Mesodermal cell (in vitro differentiated cells): ENCODE measurements around the gene JAK1.

Experiments used
- H3K27ac ChIP-seq: 2 replicates; pipeline ENCODE4 v1.7.0; 2013; ENCODE audit warnings: mild to moderate bottlenecking, low read depth, low read length, moderate library complexity; ENCODE audit not compliant: severe bottlenecking
- H3K36me3 ChIP-seq: 2 replicates; pipeline ENCODE4 v1.7.1; 2013; ENCODE audit warnings: mild to moderate bottlenecking, low read length, moderate library complexity; ENCODE audit not compliant: control insufficient read depth, insufficient read depth
- H3K4me1 ChIP-seq: one replicate; pipeline ENCODE4 v1.7.1; 2013; ENCODE audit warnings: mild to moderate bottlenecking, low read length; ENCODE audit not compliant: insufficient read depth, control insufficient read depth, poor library complexity, severe bottlenecking
- H3K4me3 ChIP-seq: 2 replicates; pipeline ENCODE4 v1.7.0; 2013; ENCODE audit warnings: low read length, control low read depth, mild to moderate bottlenecking; ENCODE audit not compliant: insufficient read depth, poor library complexity, severe bottlenecking; ENCODE audit errors: extremely low read depth
- H3K9me3 ChIP-seq: 2 replicates; pipeline ENCODE4 v1.7.1; 2013; ENCODE audit warnings: mild to moderate bottlenecking, low read length, moderate library complexity; ENCODE audit not compliant: control insufficient read depth
- WGBS, 2 experiments: methylation state at CpG; one replicate each; pipeline ENCODE4 v1.1.5; 2013; ENCODE audit warnings: missing lambda C conversion rate in 2 of 2; ENCODE audit not compliant: insufficient coverage in 2 of 2; 5-methylcytosine and 5-hydroxymethylcytosine counted together

The JAK1 gene

GRCh38 chr1:64890699-64891447, 75.5 kb downstream of the JAK1 start:
- H3K27ac ChIP-seq: no peak overlapping the region
- WGBS, 2 experiments: 78 to 80% methylated on average over 7 of the region's 10 CpGs

GRCh38 chr1:64887689-64888217, 78.6 kb downstream of the JAK1 start:
- Histone ChIP-seq H3K4me1 (peaks cover 13% of the 10 kb centered on the region), H3K27ac (no peak overlapping the region), H3K9me3 (no peaks in the 10 kb centered on the region), H3K4me3 (no peak overlapping the region), H3K36me3 (peaks cover 14% of the 10 kb centered on the region)
- 77 to 85% methylated on average over 2 of the region's 4 CpGs for WGBS, 2 experiments

More at GRCh38 chr1:64890699-64891447, 75.5 kb downstream of the JAK1 start:
- no peak overlapping the region for H3K4me3 ChIP-seq
- H3K36me3 ChIP-seq: no peaks in the 10 kb centered on the region
- H3K9me3 ChIP-seq: no peaks in the 10 kb centered on the region
- peaks cover 10% of the 10 kb centered on the region for H3K4me1 ChIP-seq

- Histone ChIP-seq H3K4me1 (peaks cover 13% of the 10 kb centered on the region), H3K36me3 (peaks cover 18% of the 10 kb centered on the region), H3K9me3 (no peaks in the 10 kb centered on the region), H3K4me3 (no peak overlapping the region), H3K27ac (no peak overlapping the region)
- WGBS, 2 experiments: 62% methylated on average over 2 of the region's 4 CpGs; no CpG with 5 or more reads in 1 of the 2 experiments
Measured at GRCh38 chr1:64886877-64887276, 79.5 kb downstream of the JAK1 start.

- H3K4me3 ChIP-seq: no peak overlapping the region
- peaks cover 13% of the 10 kb centered on the region for H3K4me1 ChIP-seq
- peaks cover 25% of the 10 kb centered on the region for H3K36me3 ChIP-seq
- WGBS, 2 experiments: 96 to 100% methylated on average over 4 to 5 of the region's 6 CpGs
- no peaks in the 10 kb centered on the region for H3K9me3 ChIP-seq
- no peak overlapping the region for H3K27ac ChIP-seq
Measured at GRCh38 chr1:64885648-64886047, 80.7 kb downstream of the JAK1 start.

DNA sequence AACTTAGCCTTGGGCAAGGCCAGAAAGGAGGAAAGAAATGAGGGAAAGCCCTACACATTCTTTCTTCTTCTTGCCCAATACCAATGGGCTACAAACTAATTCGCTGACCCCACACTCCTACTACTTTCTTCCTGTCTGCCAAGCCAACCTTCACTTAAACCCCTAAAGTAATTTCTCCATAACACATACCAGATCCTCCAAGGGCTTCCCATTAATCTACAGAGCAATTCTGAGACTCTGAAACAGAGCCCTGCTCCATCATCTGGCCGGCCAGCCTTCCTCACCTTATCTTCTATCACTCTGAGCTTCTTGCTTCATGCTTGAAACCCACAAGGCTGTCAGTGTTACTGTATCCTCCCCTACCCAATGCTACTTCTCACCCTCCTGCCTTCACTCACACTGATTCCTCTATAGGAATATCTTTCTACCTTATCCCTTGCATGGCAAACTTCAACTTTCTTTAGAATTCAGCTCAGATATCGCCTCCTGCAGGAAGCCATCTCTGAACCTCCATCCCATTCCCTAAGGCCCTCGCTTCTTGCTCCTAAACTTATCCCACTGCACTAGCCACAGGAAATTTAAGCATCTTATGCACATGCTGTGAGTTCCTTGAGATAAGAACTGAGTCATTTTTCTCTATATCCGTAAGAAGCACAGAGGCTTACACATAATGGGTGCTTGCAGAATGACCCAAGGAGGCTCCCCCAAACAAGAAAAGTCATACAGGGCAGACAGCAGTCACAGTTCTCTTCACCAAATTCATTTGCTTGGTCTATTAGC, 81.9 kb downstream of the JAK1 start:
- peaks cover 25% of the 10 kb centered on the region for H3K36me3 ChIP-seq
- WGBS, 2 experiments: 91 to 94% methylated on average over 4 to 5 of the region's 5 CpGs
- H3K4me1 ChIP-seq: peaks cover 13% of the 10 kb centered on the region
- no peak overlapping the region for H3K27ac ChIP-seq
- H3K4me3 ChIP-seq: no peak overlapping the region
- no peaks in the 10 kb centered on the region for H3K9me3 ChIP-seq

GRCh38 chr1:64882574-64883255, 83.6 kb downstream of the JAK1 start:
- 92 to 93% methylated on average over 8 to 9 of the region's 11 CpGs for WGBS, 2 experiments
- H3K4me3 ChIP-seq: no peak overlapping the region
- no peak overlapping the region for H3K27ac ChIP-seq
- no peaks in the 10 kb centered on the region for H3K9me3 ChIP-seq
- H3K4me1 ChIP-seq: peaks cover 13% of the 10 kb centered on the region
- peaks cover 35% of the 10 kb centered on the region for H3K36me3 ChIP-seq

- Histone ChIP-seq H3K4me3 (no peak overlapping the region), H3K27ac (no peak overlapping the region), H3K9me3 (no peaks in the 10 kb centered on the region), H3K36me3 (peaks cover 49% of the 10 kb centered on the region), H3K4me1 (peaks cover 9% of the 10 kb centered on the region)
- 100% methylated on average over 1 of the region's 1 CpG for WGBS, 2 experiments
Measured at GRCh38 chr1:64881281-64881680, 85.1 kb downstream of the JAK1 start.

DNA sequence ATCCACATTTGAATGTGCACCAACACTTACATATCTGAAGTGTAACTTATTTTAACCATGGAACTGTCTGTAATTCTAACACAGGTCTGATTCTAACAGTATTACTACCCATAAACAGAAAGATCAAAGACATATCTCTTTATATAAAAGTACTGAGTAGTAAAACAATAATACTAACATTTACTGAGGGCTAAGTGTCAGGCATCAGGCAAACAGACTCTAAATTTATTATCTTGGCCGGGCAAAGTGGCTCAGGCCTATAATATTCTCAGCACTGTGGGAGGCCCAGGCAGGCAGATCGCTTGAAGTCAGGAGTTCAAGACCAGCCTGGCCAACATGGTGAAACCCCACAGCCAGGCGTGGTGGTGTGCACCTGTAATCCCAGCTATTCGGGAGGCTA, 85.9 kb downstream of the JAK1 start:
- no peak overlapping the region for H3K4me3 ChIP-seq
- peaks cover 9% of the 10 kb centered on the region for H3K4me1 ChIP-seq
- 89 to 91% methylated on average over 3 to 4 of the region's 4 CpGs for WGBS, 2 experiments
- H3K36me3 ChIP-seq: peaks cover 53% of the 10 kb centered on the region
- no peak overlapping the region for H3K27ac ChIP-seq
- H3K9me3 ChIP-seq: no peaks in the 10 kb centered on the region

- Histone ChIP-seq H3K4me1 (no peaks in the 10 kb centered on the region), H3K4me3 (no peak overlapping the region), H3K27ac (no peak overlapping the region), H3K36me3 (peaks cover 51% of the 10 kb centered on the region), H3K9me3 (no peaks in the 10 kb centered on the region)
- 93 to 98% methylated on average over 6 to 9 of the region's 12 CpGs for WGBS, 2 experiments
Measured at GRCh38 chr1:64878931-64879611, 87.3 kb downstream of the JAK1 start.

DNA sequence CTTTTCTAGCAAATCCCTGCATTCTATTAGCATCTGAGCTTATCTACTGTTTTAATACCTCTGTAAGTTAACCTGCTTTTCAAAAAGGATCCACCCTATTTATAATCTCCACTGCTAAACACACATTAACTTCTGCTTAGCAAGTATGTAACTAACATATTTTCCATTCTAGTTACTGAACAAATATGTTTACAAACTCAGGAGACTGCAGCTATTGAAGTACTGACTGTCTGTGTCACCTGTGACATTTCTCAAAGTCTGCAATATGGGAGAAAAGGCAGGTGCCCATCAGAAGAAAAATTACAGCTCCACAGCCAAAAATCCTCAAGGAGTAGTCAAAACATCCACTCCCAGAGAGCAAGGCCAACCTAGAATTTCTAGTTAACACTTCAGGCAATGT, 88.3 kb downstream of the JAK1 start:
- Histone ChIP-seq H3K9me3 (no peaks in the 10 kb centered on the region), H3K27ac (no peak overlapping the region), H3K4me1 (no peaks in the 10 kb centered on the region), H3K36me3 (peaks cover 52% of the 10 kb centered on the region), H3K4me3 (no peak overlapping the region)
